ENCODE measurements around the gene SLC12A1.
"Not testable (repeated sequence)": the region's sequence is repeated elsewhere in the genome, so short reads cannot be mapped to it uniquely, and the experiment has no call there.

The SLC12A1 gene

GRCh38 chr15:48315041-48315440 lies 108.9 kb downstream of the SLC12A1 start:
- DNase-seq = no peak

- no peak for DNase-seq
Observed at GRCh38 chr15:48317221-48317620, 111.1 kb downstream of the SLC12A1 start.

GRCh38 chr15:48318131-48318530 lies 112.0 kb downstream of the SLC12A1 start:
- DNase-seq = no peak

- DNase-seq = no peak
Observed at GRCh38 chr15:48323294-48323693, 117.2 kb downstream of the SLC12A1 start.

GRCh38 chr15:48324949-48325348 lies 118.8 kb downstream of the SLC12A1 start:
- peak; percentile 48 for DNase-seq

GRCh38 chr15:48325400-48325799 lies 119.3 kb downstream of the SLC12A1 start:
- DNase-seq = no peak

GRCh38 chr15:48326180-48326579 lies 120.1 kb downstream of the SLC12A1 start:
- not testable (repeated sequence) for DNase-seq

- DNase-seq = no peak
Observed at GRCh38 chr15:48330105-48330785, 124.1 kb downstream of the SLC12A1 start.

GRCh38 chr15:48330855-48331795 lies 125.0 kb downstream of the SLC12A1 start, which contains the start of gene DUT:
Gene DUT, plus strand, starts transcription at chr15:48331429. Its CDS starts 87 bp downstream, at chr15:48331516.
- DNase-seq = peak; percentile 67

GRCh38 chr15:48331796-48332641 lies 125.9 kb downstream of the SLC12A1 start:
- DNase-seq = peak; percentile 55

GRCh38 chr15:48332642-48333034 lies 126.5 kb downstream of the SLC12A1 start:
- DNase-seq = no peak

GRCh38 chr15:48333540-48333939 lies 127.4 kb downstream of the SLC12A1 start:
- no peak for DNase-seq

- DNase-seq = no peak
Observed at GRCh38 chr15:48334260-48334659, 128.2 kb downstream of the SLC12A1 start.

GRCh38 chr15:48336940-48337339 lies 130.8 kb downstream of the SLC12A1 start:
- no peak for DNase-seq

GRCh38 chr15:48337607-48338006 lies 131.5 kb downstream of the SLC12A1 start:
- DNase-seq = no peak

- DNase-seq = no peak
Observed at GRCh38 chr15:48340111-48340510, 134.0 kb downstream of the SLC12A1 start.

- no peak for DNase-seq
Observed at GRCh38 chr15:48343865-48344264, 137.8 kb downstream of the SLC12A1 start.

- DNase-seq = no peak
Observed at GRCh38 chr15:48345516-48345915, 139.4 kb downstream of the SLC12A1 start.

GRCh38 chr15:48352474-48353072 lies 146.5 kb downstream of the SLC12A1 start:
- DNase-seq = peak; percentile 76

All from NCI-H774 (cell line).